Embryonic facial prominence (tissue), 1 donor: ENCODE measurements around the gene KCNJ9.
"Not testable (repeated sequence)": the region's sequence is repeated elsewhere in the genome, so short reads cannot be mapped to it uniquely, and the experiment has no call there.

Experiments used
- DNase-seq: peaks from one replicate; pipeline ENCODE4 v3.0.0-alpha.2; 2016; ENCODE audit errors: extremely low spot score

KCNJ9 gene

GRCh38 chr1:160125746-160126145 lies 44.4 kb downstream of the KCNJ9 start:
- no peak for DNase-seq

GRCh38 chr1:160126342-160126741 lies 45.0 kb downstream of the KCNJ9 start:
- not testable (repeated sequence) for DNase-seq

- DNase-seq = no peak
Measured at GRCh38 chr1:160127381-160127780, 46.0 kb downstream of the KCNJ9 start.

- DNase-seq = no peak
Measured at GRCh38 chr1:160127865-160128523, 46.7 kb downstream of the KCNJ9 start.

GRCh38 chr1:160128636-160129035 lies 47.3 kb downstream of the KCNJ9 start:
- no peak for DNase-seq

- DNase-seq = no peak
Measured at GRCh38 chr1:160129046-160129445, 47.7 kb downstream of the KCNJ9 start.

GRCh38 chr1:160129558-160129957 lies 48.2 kb downstream of the KCNJ9 start:
- DNase-seq = no peak

GRCh38 chr1:160129966-160130365 lies 48.6 kb downstream of the KCNJ9 start:
- no peak for DNase-seq

GRCh38 chr1:160130486-160130885 lies 49.1 kb downstream of the KCNJ9 start:
- no peak for DNase-seq

- DNase-seq = no peak
Measured at GRCh38 chr1:160130939-160131338, 49.6 kb downstream of the KCNJ9 start.

GRCh38 chr1:160131803-160132565 lies 50.6 kb downstream of the KCNJ9 start:
- DNase-seq = no peak

GRCh38 chr1:160133990-160134770 lies 52.8 kb downstream of the KCNJ9 start:
- no peak for DNase-seq

GRCh38 chr1:160134791-160135572 lies 53.6 kb downstream of the KCNJ9 start:
- DNase-seq = no peak

- no peak for DNase-seq
Measured at GRCh38 chr1:160136121-160136925, 55.0 kb downstream of the KCNJ9 start.

- DNase-seq = no peak
Measured at GRCh38 chr1:160136926-160137200, 55.5 kb downstream of the KCNJ9 start.

- no peak for DNase-seq
Measured at GRCh38 chr1:160137216-160137862, 56.0 kb downstream of the KCNJ9 start.

- DNase-seq = no peak
Measured at GRCh38 chr1:160139840-160140239, 58.5 kb downstream of the KCNJ9 start.
